Cardiac fibroblast (primary cell): ENCODE results near the gene RBL1.

Experiments
- DNase-seq, 2 donors: peaks; one replicate each; pipeline versions ENCODE4 v3.0.0 to v3.0.0-alpha.2; 2010; ENCODE audit warnings: low read depth in 2 of 2
- H3K4me3 ChIP-seq, 2 donors: replicated peaks in 1 of 2; 1 replicate in 1 of 2; 2 replicates in 1 of 2; pipeline ENCODE4 v1.5.1; 2011; ENCODE audit warnings: low read depth in 2 of 2, low read length in 2 of 2, mild to moderate bottlenecking in 2 of 2, moderate library complexity in 1 of 2
- TF ChIP-seq, protein P1 (sequence below): IDR thresholded peaks from one replicate; pipeline ENCODE4 v1.5.1; 2011; ENCODE audit warnings: low read depth, mild to moderate bottlenecking, low read length, inconsistent platforms

RBL1 gene

DNA sequence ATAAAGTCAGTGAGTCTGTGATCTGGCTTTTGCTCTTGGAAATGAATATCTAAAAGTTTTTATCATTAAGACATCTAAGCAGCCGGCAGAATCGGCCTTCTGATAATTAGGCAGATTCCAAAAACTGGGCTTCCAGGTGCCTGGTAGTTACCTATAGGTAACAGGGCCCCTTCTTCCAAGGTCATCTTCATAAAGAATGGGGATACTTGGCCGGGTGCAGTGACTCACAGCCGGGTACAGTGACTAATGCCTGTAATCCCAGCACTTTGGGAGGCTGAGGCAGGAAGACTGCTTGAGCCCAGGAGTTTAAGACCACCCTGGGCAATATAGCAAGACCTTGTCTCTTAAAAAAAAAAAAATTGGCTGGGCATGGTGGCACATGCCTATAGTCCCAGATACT lies 12.9 kb upstream of the RBL1 start:
- TF ChIP-seq, protein P1, sequence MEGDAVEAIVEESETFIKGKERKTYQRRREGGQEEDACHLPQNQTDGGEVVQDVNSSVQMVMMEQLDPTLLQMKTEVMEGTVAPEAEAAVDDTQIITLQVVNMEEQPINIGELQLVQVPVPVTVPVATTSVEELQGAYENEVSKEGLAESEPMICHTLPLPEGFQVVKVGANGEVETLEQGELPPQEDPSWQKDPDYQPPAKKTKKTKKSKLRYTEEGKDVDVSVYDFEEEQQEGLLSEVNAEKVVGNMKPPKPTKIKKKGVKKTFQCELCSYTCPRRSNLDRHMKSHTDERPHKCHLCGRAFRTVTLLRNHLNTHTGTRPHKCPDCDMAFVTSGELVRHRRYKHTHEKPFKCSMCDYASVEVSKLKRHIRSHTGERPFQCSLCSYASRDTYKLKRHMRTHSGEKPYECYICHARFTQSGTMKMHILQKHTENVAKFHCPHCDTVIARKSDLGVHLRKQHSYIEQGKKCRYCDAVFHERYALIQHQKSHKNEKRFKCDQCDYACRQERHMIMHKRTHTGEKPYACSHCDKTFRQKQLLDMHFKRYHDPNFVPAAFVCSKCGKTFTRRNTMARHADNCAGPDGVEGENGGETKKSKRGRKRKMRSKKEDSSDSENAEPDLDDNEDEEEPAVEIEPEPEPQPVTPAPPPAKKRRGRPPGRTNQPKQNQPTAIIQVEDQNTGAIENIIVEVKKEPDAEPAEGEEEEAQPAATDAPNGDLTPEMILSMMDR = no peak
- H3K4me3 ChIP-seq = no peak overlapping the region

GRCh38 chr20:37102571-37102970 lies 6.8 kb upstream of the RBL1 start:
- DNase-seq = no peak
- no peak overlapping the region for H3K4me3 ChIP-seq
- TF ChIP-seq, protein P1 = no peak

More for the DNA sequence above, 12.9 kb upstream of the RBL1 start:
- peak in 1 of 2 donors; percentile 11 for DNase-seq

- TF ChIP-seq, protein P1 = no peak
- peak in 1 of 2 donors; percentile 2 for DNase-seq
- no peak overlapping the region for H3K4me3 ChIP-seq
Measured at GRCh38 chr20:37096415-37097041, 731 bp upstream of the RBL1 start.

DNA sequence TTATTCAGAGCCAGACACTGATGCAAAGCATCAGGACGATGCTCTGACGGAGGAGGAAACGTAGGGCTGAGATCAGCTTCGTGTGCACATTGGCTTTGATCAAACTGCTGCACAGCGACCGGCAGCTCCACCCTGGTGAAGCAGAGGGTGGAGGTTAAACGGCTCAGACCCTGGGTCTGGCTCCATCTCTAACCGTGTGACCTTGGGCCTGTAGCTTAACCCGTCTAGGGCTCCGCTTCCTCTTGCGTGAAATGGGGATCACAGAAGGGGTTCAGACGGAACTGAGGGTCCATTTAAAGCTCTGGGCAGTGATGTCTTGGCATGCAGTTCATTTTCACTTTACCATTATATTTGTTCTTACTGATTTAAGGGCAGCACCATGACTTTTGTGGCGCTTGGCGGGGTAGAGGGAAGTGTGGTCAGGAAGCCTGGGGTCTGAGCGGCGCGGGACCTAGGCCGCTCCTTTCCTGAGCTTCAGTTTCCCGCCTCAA lies 644 bp downstream of the RBL1 start:
- H3K4me3 ChIP-seq = peak overlapping the region; percentile 84 to 87
- TF ChIP-seq, protein P1 = no peak
- DNase-seq = peak; percentile 3 to 16

DNA sequence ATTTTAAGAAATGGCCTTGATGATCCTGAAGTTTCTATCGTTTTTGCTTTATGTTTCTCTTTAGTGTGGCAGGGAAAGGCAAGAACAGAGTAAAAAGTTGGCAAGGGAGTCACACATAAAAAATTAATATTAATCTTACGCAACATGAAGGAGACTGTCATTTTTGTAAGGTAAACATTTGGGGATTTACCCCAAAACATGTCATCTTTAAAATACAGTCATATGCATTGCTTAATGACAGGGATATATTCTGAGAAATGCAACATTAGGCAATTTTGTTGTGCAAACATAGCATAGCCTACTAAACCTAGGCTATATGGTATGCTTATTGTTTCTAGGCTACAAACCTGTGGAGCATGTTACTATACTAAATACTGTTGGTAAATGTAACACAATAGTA lies 5.4 kb downstream of the RBL1 start:
- TF ChIP-seq, protein P1 = no peak

DNA sequence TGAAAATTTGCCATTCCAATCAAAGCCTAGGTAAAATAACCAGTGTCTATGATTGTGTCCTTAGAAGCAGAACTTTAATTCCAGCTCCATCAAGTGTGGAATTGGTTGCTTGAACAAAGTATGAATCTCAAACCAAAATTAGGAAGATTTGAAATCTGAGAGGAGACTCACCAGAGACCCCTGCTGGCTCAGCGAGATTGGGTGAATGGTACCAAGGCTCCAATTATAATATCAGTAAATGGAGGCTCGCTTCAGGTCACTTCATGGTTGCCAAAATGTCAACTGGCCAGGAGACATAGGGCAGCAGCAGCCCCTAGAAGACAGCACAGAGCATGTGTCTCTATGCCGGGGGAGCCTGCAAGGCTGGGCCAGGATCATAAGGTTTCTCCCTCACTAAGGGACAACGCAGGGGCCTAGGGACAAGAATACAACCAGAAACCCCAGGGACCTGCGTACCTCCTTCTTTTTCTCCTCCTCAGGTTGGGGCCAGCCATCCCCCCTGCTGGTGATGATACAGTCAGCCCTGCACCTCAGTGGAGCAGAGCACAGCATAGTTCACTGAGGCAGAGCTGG lies 14.0 kb downstream of the RBL1 start:
- DNase-seq = peak in 1 of 2 donors; percentile 25
- H3K4me3 ChIP-seq = no peak overlapping the region
- TF ChIP-seq, protein P1 = peak; percentile 29

More for the DNA sequence above, 5.4 kb downstream of the RBL1 start:
- DNase-seq = peak in 1 of 2 donors; percentile 9
- no peak overlapping the region for H3K4me3 ChIP-seq
